NCI-H187 (cell line): ENCODE data around the gene IQCF2.
"Not testable (repeated sequence)": the region's sequence is repeated elsewhere in the genome, so short reads cannot be mapped to it uniquely, and the experiment has no call there.

ENCODE experiments used
- DNase-seq, 2 experiments: peaks; one replicate each; lab custom pipeline; 2025; lab: John Stamatoyannopoulos, UW

Gene IQCF2

DNA sequence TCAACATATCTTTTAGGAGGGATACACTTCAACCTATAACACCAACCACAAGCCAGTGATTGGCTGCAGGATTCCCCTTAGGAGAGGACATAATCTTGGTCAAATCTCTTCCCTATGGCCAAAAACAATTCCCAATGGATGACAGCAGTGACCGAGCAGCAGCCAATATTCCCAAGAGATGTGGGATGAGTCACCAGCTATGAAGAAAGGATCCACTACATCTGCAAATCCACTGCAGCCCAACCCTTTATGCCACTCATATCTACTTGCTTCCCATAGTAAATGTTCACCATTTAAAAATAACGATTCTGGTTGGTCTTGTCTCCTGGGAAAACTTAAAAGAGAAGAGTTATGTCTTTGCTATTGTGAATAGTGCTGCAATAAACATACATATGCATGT is 18.5 kb downstream of the IQCF2 start:
- DNase-seq, result no peak

DNA sequence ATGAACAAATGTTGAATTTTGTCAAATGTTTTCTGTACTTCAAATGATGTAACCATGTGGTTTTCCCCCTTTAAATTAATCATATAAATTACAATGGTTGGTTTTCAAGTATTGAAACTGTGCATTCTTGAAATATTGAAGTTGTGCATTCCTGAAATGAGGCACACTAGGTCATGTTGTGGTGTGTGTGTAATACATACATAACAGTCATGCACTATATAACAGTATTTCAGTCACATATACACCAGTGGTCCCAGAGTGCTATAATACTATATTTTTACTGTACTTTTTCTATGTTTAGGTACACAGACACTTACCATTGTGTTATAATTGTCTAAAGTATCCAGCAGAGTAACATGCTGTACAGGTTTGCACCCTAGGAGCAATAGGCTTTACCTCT is 25.0 kb downstream of the IQCF2 start:
- no peak for DNase-seq

DNA sequence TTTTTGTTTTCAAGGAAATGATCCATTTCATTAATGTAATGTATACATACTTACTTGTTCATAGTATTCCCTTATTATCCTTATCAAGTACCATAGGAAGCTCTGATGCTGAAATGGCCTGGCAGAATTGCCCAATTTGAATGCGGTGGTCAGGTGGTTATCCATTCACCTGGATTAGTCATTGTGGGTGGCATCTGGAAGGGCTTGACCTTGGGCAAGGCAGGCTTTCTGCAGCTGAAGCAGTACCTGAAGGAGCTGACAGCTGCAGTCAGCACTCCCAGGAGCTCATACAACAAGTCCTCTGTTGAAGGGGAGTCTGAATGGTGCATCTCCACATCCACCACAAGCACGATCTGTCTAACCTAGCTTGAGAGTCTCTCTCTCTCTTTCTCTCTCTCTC is 26.2 kb downstream of the IQCF2 start:
- no peak for DNase-seq

DNA sequence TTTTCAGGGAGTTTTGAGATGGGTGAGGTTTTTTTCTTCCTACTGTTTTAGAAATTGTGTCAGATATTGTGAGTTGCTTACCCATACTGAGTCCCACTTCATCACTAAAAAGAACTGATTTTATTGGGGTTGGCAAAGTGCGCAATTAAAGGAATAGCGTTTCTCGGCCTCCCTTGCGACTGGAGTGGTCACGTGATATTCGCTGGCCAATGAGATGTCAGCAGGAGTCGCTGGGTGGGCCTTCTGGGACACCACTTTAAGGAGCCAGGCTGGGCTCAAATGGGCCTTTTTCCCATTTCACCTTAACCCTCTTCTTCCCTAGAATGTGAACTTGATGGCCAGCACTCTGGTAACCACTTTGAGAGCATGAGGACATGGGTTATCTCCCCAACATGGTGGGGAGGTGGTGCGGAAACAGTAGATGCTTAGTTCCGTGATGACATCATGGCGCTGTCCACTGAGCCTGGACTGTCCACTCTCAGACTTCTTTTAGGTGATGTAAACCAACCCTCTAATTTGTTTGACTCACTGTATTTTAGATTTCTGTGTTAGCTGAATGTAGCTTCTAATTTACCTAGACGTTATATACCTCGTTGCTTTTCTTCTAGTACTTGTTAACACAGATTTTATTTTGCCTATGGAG is 27.2 kb downstream of the IQCF2 start:
- DNase-seq, result no peak

DNA sequence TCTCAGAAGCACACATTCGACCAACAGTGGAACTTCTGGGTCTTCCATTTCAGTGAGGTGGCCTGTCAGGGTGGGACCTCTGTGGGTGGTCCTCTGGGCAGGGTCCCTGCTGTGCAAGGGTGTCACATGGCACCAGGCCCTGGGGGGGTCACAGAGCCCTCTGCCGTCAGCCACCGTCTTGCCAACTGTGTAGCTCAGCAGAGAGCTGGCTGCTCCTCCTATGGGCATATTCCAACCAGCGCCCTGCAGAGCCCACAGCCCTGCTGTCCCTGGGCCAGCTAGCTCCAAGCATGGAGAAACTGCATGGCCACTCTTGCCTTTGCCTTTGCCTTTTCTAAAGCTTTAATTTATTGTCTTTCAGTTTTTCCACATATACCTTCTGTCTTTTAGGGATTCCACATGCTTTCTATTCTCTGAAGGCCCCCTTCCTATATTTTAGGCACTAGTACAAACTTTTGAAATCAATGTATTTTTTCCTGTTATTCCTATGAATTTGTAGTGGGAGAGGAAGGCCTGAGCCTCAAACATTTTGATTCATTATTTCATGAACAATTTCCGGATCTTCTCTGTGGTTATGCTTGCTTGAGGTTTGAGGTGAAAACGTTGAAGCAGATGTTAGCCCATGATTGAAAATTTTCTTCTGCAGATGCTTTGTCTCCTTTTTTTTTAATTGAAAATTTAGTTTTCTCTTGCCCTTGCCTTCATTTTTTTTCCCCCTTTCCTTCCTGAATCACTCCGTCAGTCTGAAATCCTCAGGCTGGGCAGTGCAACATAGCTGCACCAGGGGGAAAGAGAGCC is 30.0 kb downstream of the IQCF2 start:
- no peak for DNase-seq

DNA sequence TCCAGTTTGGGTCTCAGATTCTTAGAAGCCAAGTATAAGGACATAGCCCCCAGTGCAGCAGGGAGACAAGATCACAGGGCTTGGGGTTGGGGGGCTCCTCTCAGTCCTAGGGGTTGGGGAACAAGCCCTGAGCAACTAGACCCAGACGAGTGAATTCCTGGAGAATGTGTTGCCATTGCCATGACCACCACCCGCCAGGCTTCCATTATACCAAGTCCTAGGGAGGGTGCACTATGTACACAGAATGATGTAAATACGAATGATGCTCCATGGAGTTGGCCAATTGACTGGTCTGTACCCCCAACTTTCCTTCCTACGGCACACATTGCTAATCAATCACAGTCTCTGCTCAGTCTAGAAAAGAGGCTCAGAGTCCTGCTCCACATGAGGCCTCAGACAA is 33.0 kb downstream of the IQCF2 start:
- no peak for DNase-seq

DNA sequence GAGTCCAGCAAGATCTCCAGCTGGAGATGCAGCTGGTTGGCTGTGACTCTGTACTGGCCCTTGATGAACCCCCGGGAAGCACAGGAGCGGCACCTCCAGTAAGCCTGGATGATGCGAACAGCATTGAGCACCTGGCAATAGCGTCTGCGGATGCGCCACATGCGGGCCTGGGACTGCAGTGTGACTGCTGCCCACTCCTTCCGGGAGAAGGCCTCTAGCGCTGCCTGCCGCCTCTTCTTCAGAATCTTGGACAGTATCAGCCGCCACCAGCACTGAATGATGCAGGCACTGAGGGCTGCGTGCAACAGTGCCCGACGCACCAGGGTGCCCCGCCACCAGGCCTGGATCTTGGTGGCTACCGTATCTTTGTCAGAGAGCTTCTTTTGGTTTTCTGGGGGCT is 33.5 kb downstream of the IQCF2 start:
- DNase-seq, result no peak

DNA sequence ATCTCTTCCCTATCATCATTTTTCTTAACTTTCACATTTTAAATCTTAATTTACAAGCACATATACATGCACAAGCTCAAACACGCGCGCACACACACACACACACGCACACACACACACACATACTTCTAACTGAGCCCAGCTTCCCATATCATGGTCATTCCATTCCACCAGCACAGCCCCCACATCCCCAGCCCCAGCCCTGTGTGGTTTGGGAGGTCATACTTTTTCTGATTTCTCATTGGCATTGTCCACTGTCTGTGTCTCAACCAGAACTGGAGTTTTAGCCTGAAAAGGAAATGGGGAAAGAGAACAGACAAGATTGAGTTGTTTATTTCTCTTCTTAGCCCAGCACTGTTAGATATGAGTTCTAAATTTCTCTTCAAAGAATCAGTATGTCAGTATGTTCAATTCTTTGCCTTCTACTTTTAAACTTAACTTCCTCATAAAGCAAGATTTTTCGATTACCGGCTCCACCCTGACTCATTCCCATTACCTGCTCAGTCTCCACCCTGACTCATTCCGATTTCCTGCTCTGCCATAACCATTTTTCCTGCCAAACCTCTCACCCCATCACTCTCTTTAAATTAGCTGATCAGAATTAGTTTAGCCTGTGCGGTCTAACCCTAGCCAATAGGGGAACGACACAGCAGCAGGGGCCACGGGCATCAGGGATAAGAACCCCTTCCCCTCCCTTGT is 35.3 kb downstream of the IQCF2 start:
- no peak for DNase-seq

DNA sequence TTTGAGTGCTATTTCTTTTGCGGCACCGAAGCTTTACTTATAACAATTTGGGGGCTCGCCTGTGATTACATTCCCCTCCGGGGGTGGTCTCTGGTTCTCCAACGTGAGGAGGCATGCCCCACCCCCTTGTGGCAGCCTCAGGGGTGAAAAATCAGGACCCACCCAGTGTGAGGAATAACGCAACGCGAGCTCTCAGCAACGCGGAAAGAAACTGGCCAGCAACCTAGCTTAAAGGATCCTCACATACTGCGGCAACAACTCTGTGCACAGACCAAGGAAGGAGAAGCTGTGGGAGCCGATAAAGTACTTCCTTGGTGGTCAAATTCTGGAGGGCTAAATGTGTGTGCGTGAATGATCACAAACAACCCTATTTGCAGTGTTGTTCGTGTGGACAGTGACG is 36.0 kb downstream of the IQCF2 start:
- no peak for DNase-seq

DNA sequence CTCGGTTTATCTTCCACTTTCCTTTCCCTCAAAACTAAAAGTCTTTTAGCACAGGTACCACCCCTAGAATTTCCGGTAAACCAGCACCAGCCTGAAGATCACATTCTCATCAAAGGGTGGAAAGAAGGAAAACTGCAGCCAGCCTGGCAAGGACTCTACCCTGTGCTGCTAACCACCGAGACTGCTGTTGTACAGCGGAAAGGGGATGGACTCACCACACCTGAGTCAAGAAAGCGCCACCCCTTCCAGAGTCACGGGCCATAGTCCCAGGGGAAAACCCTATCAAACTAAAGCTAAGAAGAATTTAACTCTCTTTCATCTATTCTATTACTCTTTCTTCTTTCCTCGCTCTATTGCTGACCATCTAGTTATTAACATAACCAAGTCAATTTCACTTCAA is 38.6 kb downstream of the IQCF2 start:
- not testable (repeated sequence) for DNase-seq

DNA sequence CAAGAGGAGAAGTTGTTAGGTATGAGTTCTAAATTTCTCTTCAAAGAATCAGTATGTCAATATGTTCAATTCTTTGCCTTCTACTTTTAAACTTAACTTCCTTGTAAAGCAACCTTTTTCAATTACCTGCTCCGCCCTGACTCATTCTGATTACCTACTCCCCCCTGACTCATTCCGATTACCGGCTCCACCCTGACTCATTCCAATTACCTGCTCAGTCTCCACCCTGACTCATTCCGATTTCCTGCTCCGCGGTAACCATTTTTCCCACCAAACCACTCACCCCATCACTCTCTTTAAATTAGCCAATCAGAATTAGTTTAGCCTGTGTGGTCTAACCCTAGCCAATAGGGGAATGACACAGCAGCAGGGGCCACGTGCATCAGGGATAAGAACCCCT is 40.9 kb downstream of the IQCF2 start:
- DNase-seq, result not testable (repeated sequence)

DNA sequence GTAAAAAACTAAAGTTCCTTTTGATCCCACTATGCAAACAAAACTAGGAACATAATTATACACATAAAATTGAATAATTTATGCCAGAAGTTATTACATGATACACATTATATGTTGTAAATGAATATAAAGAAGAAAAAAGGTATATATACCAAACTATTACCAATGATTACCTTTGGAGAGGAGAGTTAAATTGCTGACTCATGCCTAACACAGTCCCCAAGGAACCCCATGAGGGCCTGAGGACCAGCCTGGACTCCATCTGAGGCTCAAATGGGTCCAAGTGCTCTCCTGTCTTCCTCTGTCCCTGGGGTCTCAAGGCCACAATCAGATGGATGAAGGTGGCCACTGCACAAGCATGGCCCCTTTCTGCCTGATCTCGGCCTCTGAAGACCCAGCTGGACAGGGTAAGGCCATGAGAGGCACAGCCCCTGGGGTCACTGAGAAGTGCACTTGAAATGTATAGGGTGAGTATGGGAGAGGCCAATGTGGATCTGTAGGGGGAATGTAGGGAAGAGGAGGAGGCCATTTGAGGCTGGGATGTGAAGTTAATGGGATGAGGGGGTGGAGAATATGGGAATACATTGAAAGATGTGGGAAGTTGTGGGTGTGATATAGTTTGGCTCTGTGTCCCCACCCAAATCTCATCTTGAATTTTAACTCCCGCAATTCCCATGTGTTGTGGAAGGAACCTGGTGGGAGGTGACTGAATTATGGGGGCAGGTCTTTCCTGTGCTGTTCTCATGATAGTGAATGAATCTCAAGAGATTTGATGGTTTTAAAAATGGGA is 42.8 kb downstream of the IQCF2 start:
- no peak for DNase-seq

DNA sequence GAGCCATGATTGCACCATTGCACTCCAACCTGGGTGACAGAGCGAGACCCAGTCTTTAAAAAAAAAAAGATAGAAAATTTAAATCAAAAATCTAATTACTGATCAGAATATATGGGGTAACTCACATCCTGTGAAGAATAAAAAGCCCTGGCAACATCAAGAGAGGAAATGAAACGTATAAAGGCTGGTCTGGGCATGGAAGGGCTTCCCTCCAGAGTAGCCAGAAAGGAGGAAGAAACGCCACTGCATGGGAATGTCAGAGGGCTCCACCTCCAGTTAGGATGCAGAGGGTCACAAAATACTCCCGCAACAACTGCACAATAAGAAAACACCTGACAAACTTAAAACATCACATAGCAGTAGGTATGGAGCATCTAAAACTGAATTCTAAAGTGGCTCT is 46.6 kb downstream of the IQCF2 start:
- no peak for DNase-seq
